HEK293 (cell line): ENCODE measurements around the gene KLHL6.

Experiments used
- RBAK ChIP-seq: fragments of 450-650 bp; formaldehyde crosslinking; IDR thresholded peaks from 2 replicates; pipeline ENCODE4 v1.5.1; 2016; ENCODE audit warnings: missing biosample characterization, missing genetic modification characterization
- ZBTB20 ChIP-seq: fragments of 450-650 bp; formaldehyde crosslinking; IDR thresholded peaks from 2 replicates; pipeline ENCODE4 v1.5.1; 2016; ENCODE audit warnings: missing biosample characterization, missing genetic modification characterization
- ZNF391 ChIP-seq: fragments of 450-650 bp; formaldehyde crosslinking; IDR thresholded peaks from 2 replicates; pipeline ENCODE4 v1.5.1; 2016; ENCODE audit warnings: low read depth, missing biosample characterization, missing genetic modification characterization, borderline replicate concordance
- ZNF621 ChIP-seq: fragments of 450-650 bp; formaldehyde crosslinking; IDR thresholded peaks from 2 replicates; pipeline ENCODE4 v1.5.1; 2017; ENCODE audit warnings: missing biosample characterization, missing genetic modification characterization
- TF ChIP-seq, protein P1 (sequence below): fragments of 450-650 bp; formaldehyde crosslinking; IDR thresholded peaks from 2 replicates; pipeline ENCODE4 v1.5.1; 2016; ENCODE audit warnings: missing biosample characterization, missing genetic modification characterization
- TF ChIP-seq, protein P2 (sequence below): fragments of 450-650 bp; formaldehyde crosslinking; IDR thresholded peaks from 2 replicates; pipeline ENCODE4; 2016; ENCODE audit warnings: missing biosample characterization, missing genetic modification characterization
- TF ChIP-seq, protein P3 (sequence below): sonication (generic); formaldehyde crosslinking; IDR thresholded peaks from 2 replicates; pipeline ENCODE4 v1.8.1; 2022; ENCODE audit warnings: mild to moderate bottlenecking, moderate library complexity, missing genetic modification reagents

DNA sequence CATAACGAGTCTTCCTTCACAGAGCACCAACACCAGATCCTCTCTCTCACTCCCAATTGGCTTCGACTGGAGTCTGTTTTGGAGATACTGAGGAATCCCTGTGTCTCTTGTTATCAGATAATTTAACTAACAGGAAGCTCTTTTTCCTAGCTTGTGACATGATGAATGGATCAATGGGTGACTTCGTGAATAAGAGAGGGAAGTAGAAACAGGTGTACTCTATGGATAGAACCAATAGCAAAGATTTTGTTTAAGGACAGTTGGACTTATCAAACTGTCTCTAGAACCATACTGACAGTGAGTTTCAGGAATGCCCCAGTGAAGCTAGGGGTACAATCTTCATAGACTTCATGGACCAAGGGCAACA, 29.4 kb upstream of the KLHL6 start:
- TF ChIP-seq RBAK: no peak
- TF ChIP-seq ZBTB20 (tag by site-specific recombination): no peak
- TF ChIP-seq, protein P1, sequence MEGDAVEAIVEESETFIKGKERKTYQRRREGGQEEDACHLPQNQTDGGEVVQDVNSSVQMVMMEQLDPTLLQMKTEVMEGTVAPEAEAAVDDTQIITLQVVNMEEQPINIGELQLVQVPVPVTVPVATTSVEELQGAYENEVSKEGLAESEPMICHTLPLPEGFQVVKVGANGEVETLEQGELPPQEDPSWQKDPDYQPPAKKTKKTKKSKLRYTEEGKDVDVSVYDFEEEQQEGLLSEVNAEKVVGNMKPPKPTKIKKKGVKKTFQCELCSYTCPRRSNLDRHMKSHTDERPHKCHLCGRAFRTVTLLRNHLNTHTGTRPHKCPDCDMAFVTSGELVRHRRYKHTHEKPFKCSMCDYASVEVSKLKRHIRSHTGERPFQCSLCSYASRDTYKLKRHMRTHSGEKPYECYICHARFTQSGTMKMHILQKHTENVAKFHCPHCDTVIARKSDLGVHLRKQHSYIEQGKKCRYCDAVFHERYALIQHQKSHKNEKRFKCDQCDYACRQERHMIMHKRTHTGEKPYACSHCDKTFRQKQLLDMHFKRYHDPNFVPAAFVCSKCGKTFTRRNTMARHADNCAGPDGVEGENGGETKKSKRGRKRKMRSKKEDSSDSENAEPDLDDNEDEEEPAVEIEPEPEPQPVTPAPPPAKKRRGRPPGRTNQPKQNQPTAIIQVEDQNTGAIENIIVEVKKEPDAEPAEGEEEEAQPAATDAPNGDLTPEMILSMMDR: no peak
- no peak for TF ChIP-seq ZNF391
- TF ChIP-seq, protein P2, sequence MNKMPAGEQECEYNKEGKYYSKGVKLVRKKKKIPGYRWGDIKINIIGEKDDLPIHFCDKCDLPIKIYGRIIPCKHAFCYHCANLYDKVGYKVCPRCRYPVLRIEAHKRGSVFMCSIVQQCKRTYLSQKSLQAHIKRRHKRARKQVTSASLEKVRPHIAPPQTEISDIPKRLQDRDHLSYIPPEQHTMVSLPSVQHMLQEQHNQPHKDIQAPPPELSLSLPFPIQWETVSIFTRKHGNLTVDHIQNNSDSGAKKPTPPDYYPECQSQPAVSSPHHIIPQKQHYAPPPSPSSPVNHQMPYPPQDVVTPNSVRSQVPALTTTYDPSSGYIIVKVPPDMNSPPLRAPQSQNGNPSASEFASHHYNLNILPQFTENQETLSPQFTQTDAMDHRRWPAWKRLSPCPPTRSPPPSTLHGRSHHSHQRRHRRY (tag by site-specific recombination): no peak
- no peak for TF ChIP-seq ZNF621 (tag by site-specific recombination)
- TF ChIP-seq, protein P3, sequence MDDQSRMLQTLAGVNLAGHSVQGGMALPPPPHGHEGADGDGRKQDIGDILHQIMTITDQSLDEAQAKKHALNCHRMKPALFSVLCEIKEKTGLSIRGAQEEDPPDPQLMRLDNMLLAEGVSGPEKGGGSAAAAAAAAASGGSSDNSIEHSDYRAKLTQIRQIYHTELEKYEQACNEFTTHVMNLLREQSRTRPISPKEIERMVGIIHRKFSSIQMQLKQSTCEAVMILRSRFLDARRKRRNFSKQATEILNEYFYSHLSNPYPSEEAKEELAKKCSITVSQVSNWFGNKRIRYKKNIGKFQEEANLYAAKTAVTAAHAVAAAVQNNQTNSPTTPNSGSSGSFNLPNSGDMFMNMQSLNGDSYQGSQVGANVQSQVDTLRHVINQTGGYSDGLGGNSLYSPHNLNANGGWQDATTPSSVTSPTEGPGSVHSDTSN (CRISPR knock-in tag): no peak
